Small intestine (tissue), 7 donors: Measurements from ENCODE around the gene N4BP2L2. TPM values are rescaled to one million over a fixed set of nuclear protein-coding genes. Genes with fewer than 3 reads are reported as not detected.

Source experiments
- DNase-seq, 2 donors: peaks; one replicate each; pipeline versions ENCODE4 v3.0.0 to v3.0.0-alpha.2; 2013
- FAIRE-seq: peaks from 2 replicates; lab custom pipeline; 2012; peaks lifted over from hg19 to GRCh38; lab: Jason Lieb, UNC
- H3K27ac ChIP-seq, 3 donors: one replicate each; pipeline ENCODE4 v1.5.1; 2013; ENCODE audit warnings: low read length in 2 of 3, mild to moderate bottlenecking in 2 of 3, control low read depth in 1 of 3, inconsistent platforms in 1 of 3, low read depth in 1 of 3, moderate library complexity in 1 of 3
- H3K27me3 ChIP-seq, 3 donors: one replicate each; pipeline ENCODE4 v1.6.1; 2013; ENCODE audit warnings: low read length in 3 of 3, inconsistent platforms in 1 of 3; ENCODE audit not compliant: control insufficient read depth in 3 of 3, insufficient read depth in 3 of 3
- H3K36me3 ChIP-seq, 3 donors: one replicate each; pipeline ENCODE4 v1.6.1; 2013; ENCODE audit warnings: low read length in 3 of 3, inconsistent platforms in 1 of 3, low read depth in 1 of 3, mild to moderate bottlenecking in 1 of 3, moderate library complexity in 1 of 3; ENCODE audit not compliant: control insufficient read depth in 3 of 3, insufficient read depth in 2 of 3
- H3K4me1 ChIP-seq, 3 donors: one replicate each; pipeline ENCODE4 v1.6.1; 2013; ENCODE audit warnings: low read length in 2 of 3, inconsistent platforms in 1 of 3, low read depth in 1 of 3, mild to moderate bottlenecking in 1 of 3, moderate library complexity in 1 of 3; ENCODE audit not compliant: control insufficient read depth in 3 of 3, insufficient read depth in 2 of 3
- H3K4me3 ChIP-seq, 3 donors: one replicate each; pipeline ENCODE4 v1.5.1; 2013; ENCODE audit warnings: low read length in 3 of 3, control low read depth in 1 of 3, inconsistent platforms in 1 of 3, low read depth in 1 of 3, mild to moderate bottlenecking in 1 of 3, moderate library complexity in 1 of 3
- H3K9me3 ChIP-seq, 2 donors: one replicate each; pipeline ENCODE4 v1.6.1; 2013; ENCODE audit warnings: low read depth in 1 of 2, low read length in 1 of 2; ENCODE audit not compliant: control insufficient read depth in 2 of 2, insufficient read depth in 1 of 2
- WGBS, 3 donors: extraction: QIAGEN DNeasy Blood & Tissue Kit; methylation state at CpG; one replicate each; pipeline ENCODE4 v1.1.7; 2013; 5-methylcytosine and 5-hydroxymethylcytosine counted together
- polyA plus RNA-seq, 4 donors: library from polyadenylated mRNA; stranded (reverse) in 3 of 4; unstranded in 1 of 4; fragments of 200-250 nt in 3 of 4; fragments of 120-200 nt in 1 of 4; gene quantifications; one replicate each; pipeline versions ENCODE4 v1.2.1 to v1.2.3, GENCODE V29; 2013
- donor health status: healthy with polysubstance abuse.
- donor health status: control.
- donor health status: control.
- donor health status: Bipolar disorder and iron deficiency.
- donor health status: healthy.

Gene N4BP2L2
- polyA plus RNA-seq, 4 donors: 31.9 to 168 (median 39.8) TPM

DNA sequence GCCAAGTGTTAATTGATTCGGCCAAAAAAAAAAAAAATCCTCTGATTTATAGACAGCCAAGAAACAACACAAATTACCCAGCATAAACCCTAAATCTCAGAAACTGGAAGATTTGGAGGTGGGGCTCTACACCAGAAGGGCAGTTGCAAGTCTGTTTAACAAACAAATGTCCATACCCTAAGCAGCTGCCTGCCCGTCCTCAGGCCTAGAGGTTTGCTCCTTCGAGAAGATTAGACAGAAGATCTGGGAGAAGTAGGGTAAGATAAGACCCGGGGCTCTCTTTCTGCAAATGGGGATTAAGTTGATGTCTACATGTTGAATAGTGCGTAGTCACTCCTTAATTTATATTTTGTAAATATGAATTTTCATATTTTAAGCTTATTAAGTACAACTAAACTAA is 107.2 kb downstream of the N4BP2L2 start:
- Histone ChIP-seq H3K27ac (no peak overlapping the region), H3K9me3 (no peaks in the 10 kb centered on the region), H3K4me3 (no peak overlapping the region), H3K36me3 (no peaks in the 10 kb centered on the region), H3K4me1 (peaks cover 0 to 12% (median 3%) of the 10 kb centered on the region in 3 donors), H3K27me3 (no peaks in the 10 kb centered on the region)
- 92 to 95% (median 94%) methylated on average over 5 of the region's 5 CpGs for WGBS, 3 donors
- no peak for DNase-seq
- FAIRE-seq: no peak

DNA sequence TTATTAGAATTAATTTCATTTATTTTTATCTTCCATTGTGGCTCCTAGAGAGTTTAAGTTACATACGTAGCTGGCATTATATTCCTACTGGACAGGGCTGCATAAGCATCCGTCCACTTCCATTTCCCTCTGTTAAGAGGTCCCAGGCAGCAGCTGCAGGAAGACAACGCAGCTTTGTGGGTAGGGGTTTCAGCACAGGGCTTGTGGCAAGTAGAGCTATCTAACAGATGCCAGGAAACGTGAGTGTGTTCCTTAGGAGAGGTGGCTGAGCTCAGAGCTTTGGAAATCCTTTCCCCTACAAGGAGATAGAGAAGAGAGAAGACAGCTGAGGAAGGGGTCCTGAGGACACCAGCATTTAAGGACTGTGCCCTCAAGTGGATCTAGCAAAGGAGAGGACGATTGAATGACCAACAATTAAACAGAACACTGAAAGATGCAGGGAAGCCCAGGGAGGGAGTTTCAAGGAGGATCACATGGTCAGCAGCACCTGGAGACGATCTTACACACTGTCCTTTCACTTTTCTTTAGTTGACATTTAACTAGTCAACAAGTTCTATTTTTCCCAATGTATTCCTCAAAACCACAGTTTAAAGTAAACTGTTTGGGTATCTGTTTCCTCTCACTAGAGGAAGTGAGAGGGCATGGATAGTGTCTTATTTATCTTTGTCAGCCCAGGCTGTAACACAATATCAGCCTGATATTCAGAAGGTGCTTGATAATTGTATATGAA is 108.4 kb downstream of the N4BP2L2 start:
- Histone ChIP-seq H3K4me1 (peaks cover under 1 to 14% (median 6%) of the 10 kb centered on the region in 3 donors), H3K27me3 (no peaks in the 10 kb centered on the region), H3K36me3 (peaks cover 0 to under 1% (median 0%) of the 10 kb centered on the region in 3 donors), H3K27ac (no peak overlapping the region), H3K4me3 (no peak overlapping the region), H3K9me3 (no peaks in the 10 kb centered on the region)
- FAIRE-seq (no peak), DNase-seq (no peak)
- whole genome bisulfite sequencing, 3 donors: 61 to 70% (median 63%) methylated on average over 6 of the region's 6 CpGs

DNA sequence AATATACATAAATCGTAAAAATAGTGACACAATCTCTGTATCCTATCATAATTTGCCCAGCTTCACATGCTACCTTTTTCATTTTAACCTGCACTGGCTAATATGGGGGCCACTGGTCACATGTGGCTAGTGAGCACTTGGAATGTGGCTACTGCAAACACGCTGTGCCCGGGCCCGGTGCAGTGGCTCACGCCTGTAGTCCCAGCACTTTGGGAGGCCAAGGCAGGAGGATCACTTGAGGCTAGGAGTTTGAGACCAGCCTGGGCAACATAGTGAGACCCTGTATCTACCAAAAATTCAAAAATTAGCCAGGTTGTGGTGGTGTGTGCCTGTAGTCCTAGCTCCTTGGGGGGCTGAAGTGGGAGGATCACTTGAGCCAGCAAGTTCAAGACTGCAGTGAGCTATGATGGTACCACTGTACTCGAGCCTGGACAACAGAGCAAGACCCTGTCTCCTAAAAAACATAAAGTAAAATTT is 109.1 kb downstream of the N4BP2L2 start:
- Histone ChIP-seq H3K4me3 (no peak overlapping the region), H3K27me3 (no peaks in the 10 kb centered on the region), H3K9me3 (no peaks in the 10 kb centered on the region), H3K36me3 (peaks cover 0 to 2% (median 0%) of the 10 kb centered on the region in 3 donors), H3K4me1 (peaks cover 2 to 14% (median 8%) of the 10 kb centered on the region in 3 donors), H3K27ac (peak overlapping the region in 1 of 3 donors; percentile 33)
- WGBS, 3 donors: 94 to 96% (median 96%) methylated on average over 6 of the region's 6 CpGs
- FAIRE-seq: no peak
- DNase-seq: no peak

DNA sequence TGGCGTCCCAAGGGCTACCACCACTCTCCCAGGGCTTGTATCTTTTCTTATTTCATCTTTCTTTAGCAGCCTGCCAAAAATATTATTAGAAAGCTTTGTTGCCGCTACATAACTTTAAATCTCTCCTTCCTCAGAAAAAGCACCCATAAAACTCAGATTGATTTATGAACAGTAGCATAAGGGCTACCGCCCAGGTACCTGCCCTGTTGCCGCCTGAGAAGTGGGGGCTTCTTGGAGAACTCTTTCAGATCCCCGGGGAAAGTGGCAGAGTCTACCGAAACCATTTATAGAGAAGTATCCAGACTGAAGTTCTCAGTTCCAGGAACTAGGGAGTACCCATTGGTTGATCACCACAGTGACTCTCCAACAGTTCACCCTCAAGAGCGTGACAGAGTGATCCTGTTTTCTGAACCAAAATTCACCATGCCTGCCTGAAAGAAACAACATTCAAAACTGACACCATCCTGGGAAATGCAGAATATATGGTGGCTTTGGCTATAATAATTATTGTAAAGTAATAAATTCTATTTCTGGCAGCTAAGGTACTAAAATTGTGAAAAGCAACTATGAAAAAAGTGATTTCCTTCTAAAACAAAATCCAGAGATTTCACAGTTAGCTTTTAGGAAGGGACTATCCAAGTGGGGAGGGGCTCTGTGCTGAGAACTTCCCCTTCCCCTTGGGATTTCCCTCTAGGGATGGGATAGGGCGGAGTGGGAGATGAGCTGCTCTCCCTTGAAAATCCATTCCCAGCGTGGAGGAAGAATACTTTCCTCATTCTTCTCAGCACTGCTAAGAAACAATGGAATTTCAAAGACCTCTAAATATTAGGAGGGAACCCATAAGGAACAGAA is 109.8 kb downstream of the N4BP2L2 start:
- peaks cover 0 to 5% (median 0%) of the 10 kb centered on the region in 3 donors for H3K36me3 ChIP-seq
- H3K9me3 ChIP-seq: no peaks in the 10 kb centered on the region
- DNase-seq (peak in 1 of 2 donors; percentile 36), FAIRE-seq (no peak)
- WGBS, 3 donors: 29 to 40% (median 31%) methylated on average over 9 of the region's 9 CpGs
- H3K4me3 ChIP-seq: peak overlapping the region; percentile 81 to 98 (median 95)
- no peaks in the 10 kb centered on the region for H3K27me3 ChIP-seq
- peak overlapping the region; percentile 80 to 96 (median 90) for H3K27ac ChIP-seq
- H3K4me1 ChIP-seq: peaks cover 5 to 14% (median 8%) of the 10 kb centered on the region in 3 donors

DNA sequence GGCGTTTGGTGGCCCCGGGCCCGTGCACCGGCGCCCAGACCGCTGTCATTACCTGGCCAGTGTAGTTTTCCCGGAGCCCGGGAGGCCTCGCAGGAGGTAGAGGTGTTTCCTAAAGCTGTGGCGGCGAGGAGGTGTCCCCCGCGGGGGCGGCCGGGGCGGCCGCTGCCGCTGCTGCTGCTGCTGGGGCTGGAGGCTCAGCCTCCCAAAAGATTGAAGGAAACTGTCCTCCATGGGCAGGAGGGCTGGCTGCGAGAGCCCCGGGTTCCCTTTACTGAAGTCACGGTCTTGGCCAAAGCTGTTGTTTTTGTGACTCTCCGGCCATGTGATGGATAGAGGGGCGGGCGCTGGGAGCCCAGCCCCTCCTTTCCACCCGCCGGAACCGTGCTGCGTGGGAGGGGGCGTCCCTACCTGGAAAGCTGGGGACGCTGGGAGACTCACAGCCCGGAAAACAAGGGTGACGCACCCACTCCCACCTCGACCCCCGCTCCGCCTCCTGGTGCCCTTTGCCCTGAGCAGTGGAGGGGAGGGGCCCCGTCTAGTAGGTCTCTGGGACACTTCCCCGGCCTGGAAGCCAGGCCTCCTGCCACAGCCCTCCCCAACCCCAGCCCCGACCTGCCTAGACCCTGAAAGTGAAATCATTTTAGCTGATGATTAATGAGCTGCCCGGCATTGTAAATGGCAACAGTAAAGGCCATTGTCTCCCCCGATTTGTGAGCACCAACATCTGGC is 110.6 kb downstream of the N4BP2L2 start, which contains the start of gene N4BP2L1:
TSS of gene N4BP2L1 (minus strand) at position 279 of the 729 bp plus-strand sequence. CDS start at position 231, 48 bp downstream.
- H3K27me3 ChIP-seq: no peaks in the 10 kb centered on the region
- WGBS, 3 donors: 0 to 1% (median 0%) methylated on average over 33 to 40 of the region's 40 CpGs
- H3K4me3 ChIP-seq: peak within 1 kb of the TSS; percentile 81 to 98 (median 95)
- peaks cover 5 to 14% (median 8%) of the 10 kb centered on the region in 3 donors for H3K4me1 ChIP-seq
- peaks cover 0 to 5% (median 0%) of the 10 kb centered on the region in 3 donors for H3K36me3 ChIP-seq
- no peak for FAIRE-seq
- peak; percentile 82 to 88 for DNase-seq
- no peaks in the 10 kb centered on the region for H3K9me3 ChIP-seq
- peak within 1 kb of the TSS; percentile 80 to 96 (median 90) for H3K27ac ChIP-seq

DNA sequence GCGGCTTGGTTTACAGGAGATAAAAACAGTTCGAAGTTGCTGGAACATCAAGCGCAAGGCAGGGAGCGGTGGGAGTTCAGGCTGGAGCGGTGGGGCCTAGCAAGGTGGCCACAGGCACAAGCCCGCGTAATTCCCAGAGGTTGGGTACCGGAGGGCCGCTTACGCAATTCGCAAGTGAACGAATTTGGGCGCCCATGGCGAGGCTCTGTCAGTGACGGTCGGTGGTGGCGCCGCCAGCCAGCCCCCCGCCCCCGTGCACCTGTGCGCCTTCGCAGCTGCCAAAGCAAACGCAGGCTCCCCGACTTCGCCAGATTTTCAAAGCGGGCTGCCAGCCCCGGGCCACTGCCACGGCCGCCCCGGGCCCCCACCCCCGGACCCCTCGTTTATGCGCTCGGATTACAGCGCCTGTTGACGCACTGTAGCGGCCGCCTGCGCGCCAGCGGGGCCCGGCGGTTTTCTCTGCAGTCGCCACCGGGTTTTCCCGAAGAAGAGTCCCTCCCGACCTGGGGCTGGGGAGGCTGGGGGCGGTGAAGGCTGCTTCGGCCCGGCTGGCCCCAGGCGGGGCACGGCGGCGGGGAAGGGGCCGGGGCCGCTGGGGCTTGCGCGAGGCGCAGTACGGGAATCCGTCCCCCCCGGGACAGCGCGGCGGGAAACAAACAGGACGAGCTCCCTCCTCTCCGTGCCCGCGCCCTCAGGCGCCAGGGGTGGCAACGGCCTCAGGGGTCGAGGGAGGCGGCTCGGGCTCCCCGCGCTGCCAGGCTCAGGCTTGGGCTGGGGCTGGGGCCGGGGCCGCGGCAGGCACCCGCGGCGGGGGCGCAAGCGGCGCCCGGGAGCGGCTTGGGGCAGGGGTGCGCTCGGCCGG is 111.4 kb downstream of the N4BP2L2 start:
- peak overlapping the region; percentile 80 to 96 (median 90) for H3K27ac ChIP-seq
- FAIRE-seq (no peak), DNase-seq (peak; percentile 45 to 70)
- H3K27me3 ChIP-seq: no peaks in the 10 kb centered on the region
- H3K9me3 ChIP-seq: no peaks in the 10 kb centered on the region
- peaks cover 5 to 14% (median 8%) of the 10 kb centered on the region in 3 donors for H3K4me1 ChIP-seq
- 1% methylated on average over 64 to 90 of the region's 90 CpGs for WGBS, 3 donors
- H3K36me3 ChIP-seq: peaks cover 0 to 5% (median 0%) of the 10 kb centered on the region in 3 donors
- peak overlapping the region; percentile 81 to 98 (median 95) for H3K4me3 ChIP-seq

DNA sequence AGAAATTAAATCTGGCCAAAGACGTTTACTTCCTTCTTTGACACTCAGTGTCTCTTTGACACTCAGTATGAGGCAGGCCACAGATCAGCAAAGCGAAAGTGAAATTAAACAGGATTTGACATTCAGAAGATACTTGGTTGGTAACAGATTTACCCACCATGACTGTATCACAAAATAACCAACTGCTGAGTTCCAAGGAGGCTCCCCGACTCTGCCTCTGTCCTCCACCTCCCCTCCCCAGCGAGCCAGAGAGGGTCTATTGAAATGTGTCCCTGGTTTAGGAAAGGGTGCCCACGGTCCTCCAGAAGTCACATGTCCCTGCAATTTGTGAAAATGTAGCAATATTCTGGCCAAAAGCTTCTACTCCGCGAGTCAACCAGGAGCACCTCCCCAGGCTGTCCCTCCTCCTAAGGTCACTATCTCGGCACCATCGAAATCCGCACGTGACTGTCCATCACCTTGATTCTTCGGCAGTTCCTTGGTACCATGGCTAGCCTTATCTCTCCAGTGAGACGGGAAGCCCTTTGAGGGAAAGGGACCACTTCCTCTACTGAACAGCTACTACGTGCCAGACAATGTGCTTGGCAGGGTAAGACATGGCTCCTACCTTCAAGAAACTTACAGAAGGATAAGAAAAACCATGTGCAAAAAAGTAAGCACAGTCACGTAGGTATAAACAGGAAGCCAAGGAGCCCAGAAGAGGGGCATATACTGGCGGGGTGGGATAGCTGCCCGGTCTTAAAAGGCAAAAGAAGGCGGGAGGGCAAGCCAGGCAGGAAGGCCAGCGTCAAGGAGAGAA is 112.2 kb downstream of the N4BP2L2 start:
- Histone ChIP-seq H3K4me1 (peaks cover 5 to 14% (median 8%) of the 10 kb centered on the region in 3 donors), H3K4me3 (peak overlapping the region; percentile 81 to 98 (median 95)), H3K27me3 (no peaks in the 10 kb centered on the region), H3K9me3 (no peaks in the 10 kb centered on the region), H3K27ac (peak overlapping the region; percentile 74 to 96 (median 90)), H3K36me3 (peaks cover 0 to 5% (median 0%) of the 10 kb centered on the region in 3 donors)
- 7 to 26% (median 7%) methylated on average over 19 of the region's 19 CpGs for WGBS, 3 donors
- FAIRE-seq (no peak), DNase-seq (peak; percentile 72 to 88)
